ENCODE results near the gene DCXR. TPM values are rescaled to one million over a fixed set of nuclear protein-coding genes. Genes with fewer than 3 reads are reported as not detected.

DCXR gene
- total and polyA plus RNA-seq, 2 of the 13 experiments (the other 11 are each of a cell fraction or from before 2014, with no cell fraction given), result 287 to 311 TPM

DNA sequence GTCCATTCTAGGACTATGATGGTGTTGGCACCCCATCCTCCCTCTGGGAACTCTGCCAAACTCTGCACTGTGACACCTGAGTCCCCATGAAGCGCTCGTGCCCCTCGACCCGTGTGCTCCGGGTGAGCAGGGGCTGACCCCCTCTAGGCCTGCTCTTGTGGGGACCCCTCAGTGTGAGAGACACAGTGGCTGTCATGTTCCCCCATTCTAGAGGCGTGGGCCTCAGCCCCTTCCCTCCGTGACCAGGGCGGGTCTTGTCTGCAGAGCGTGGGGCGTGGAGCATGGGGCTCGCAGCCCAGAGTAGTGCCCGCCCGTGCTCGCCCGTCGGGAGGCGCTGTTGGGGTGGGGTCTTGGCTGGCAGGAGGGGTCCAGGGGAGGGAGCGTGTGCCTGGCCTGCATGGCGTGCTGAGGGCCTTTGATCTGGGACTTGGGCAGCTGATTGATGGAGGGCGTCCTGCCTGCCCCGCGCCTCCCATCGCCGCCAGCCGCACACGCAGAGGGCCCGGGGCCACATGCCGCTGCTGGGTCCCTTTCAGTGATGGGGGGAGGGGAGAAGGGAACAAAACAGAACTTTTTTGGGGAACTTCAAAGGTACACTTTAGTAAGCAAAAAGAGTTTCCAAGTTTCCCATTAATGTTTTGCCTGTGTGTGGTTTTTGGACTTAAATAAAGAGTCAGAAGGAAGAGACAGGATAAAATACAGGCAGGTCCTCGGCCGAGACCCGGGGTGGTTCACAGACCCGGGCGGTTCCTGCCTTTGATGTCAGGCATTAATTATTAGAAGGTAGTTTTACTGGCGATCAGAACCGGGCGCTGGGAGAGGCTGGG is 37.3 kb downstream of the DCXR start (continued):
- TF ChIP-seq ZNF687 (CRISPR knock-in tag; IDR thresholded peaks at IDR 0.05), result peak; percentile 78
- TF ChIP-seq ZBTB8A (CRISPR knock-in tag; IDR thresholded peaks at IDR 0.05; ENCODE audit: borderline replicate concordance, low read depth), result 0 out of 2 replicates have a peak, but pooled peaks have one; percentile 8
- peak; percentile 67 for TF ChIP-seq ARNT2 (CRISPR knock-in tag; IDR thresholded peaks at IDR 0.05; ENCODE audit: low read depth)
- TF ChIP-seq YY1 (IDR thresholded peaks at IDR 0.05; ENCODE audit: insufficient read depth, insufficient replicate concordance, low read depth, low read length), result peak; percentile 64
- TF ChIP-seq FIP1L1 (IDR thresholded peaks at IDR 0.05; ENCODE audit: borderline replicate concordance, insufficient read depth, low read depth, low read length), result peak; percentile 87; the same call in 1 of the 2 replicates
- TF ChIP-seq ZNF337 (CRISPR knock-in tag; IDR thresholded peaks at IDR 0.05; ENCODE audit: borderline replicate concordance, low read depth), result no peak
- TF ChIP-seq ZNF160 (CRISPR knock-in tag; IDR thresholded peaks at IDR 0.05), result peak; percentile 28; the same call in 1 of the 2 replicates
- 0 out of 2 replicates have a peak, but pooled peaks have one; percentile 73 for TF ChIP-seq ZNF577 (CRISPR knock-in tag; IDR thresholded peaks at IDR 0.05; ENCODE audit: borderline replicate concordance, low read depth)
- peak; percentile 81 for TF ChIP-seq NFKB2 (CRISPR knock-in tag; IDR thresholded peaks at IDR 0.05; ENCODE audit: borderline replicate concordance)
- no peak for TF ChIP-seq ELF1 (CRISPR knock-in tag; IDR thresholded peaks at IDR 0.05)
- TF ChIP-seq ZFP90 (CRISPR knock-in tag; IDR thresholded peaks at IDR 0.05; ENCODE audit: borderline replicate concordance), result peak; percentile 95
- TF ChIP-seq, protein P1, sequence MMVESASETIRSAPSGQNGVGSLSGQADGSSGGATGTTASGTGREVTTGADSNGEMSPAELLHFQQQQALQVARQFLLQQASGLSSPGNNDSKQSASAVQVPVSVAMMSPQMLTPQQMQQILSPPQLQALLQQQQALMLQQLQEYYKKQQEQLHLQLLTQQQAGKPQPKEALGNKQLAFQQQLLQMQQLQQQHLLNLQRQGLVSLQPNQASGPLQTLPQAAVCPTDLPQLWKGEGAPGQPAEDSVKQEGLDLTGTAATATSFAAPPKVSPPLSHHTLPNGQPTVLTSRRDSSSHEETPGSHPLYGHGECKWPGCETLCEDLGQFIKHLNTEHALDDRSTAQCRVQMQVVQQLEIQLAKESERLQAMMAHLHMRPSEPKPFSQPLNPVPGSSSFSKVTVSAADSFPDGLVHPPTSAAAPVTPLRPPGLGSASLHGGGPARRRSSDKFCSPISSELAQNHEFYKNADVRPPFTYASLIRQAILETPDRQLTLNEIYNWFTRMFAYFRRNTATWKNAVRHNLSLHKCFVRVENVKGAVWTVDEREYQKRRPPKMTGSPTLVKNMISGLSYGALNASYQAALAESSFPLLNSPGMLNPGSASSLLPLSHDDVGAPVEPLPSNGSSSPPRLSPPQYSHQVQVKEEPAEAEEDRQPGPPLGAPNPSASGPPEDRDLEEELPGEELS (CRISPR knock-in tag; IDR thresholded peaks at IDR 0.05), result no peak; the same call in 1 of the 2 replicates
- no peak for TF ChIP-seq MAF1 (CRISPR knock-in tag; IDR thresholded peaks at IDR 0.05; ENCODE audit: borderline replicate concordance)
- TF ChIP-seq MAZ (IDR thresholded peaks at IDR 0.05; ENCODE audit: borderline replicate concordance, low read depth, low read length), result peak; percentile 87
- peak; percentile 75 for TF ChIP-seq MAZ (CRISPR knock-in tag; IDR thresholded peaks at IDR 0.05; ENCODE audit: low read depth)
- TF ChIP-seq, protein P2, sequence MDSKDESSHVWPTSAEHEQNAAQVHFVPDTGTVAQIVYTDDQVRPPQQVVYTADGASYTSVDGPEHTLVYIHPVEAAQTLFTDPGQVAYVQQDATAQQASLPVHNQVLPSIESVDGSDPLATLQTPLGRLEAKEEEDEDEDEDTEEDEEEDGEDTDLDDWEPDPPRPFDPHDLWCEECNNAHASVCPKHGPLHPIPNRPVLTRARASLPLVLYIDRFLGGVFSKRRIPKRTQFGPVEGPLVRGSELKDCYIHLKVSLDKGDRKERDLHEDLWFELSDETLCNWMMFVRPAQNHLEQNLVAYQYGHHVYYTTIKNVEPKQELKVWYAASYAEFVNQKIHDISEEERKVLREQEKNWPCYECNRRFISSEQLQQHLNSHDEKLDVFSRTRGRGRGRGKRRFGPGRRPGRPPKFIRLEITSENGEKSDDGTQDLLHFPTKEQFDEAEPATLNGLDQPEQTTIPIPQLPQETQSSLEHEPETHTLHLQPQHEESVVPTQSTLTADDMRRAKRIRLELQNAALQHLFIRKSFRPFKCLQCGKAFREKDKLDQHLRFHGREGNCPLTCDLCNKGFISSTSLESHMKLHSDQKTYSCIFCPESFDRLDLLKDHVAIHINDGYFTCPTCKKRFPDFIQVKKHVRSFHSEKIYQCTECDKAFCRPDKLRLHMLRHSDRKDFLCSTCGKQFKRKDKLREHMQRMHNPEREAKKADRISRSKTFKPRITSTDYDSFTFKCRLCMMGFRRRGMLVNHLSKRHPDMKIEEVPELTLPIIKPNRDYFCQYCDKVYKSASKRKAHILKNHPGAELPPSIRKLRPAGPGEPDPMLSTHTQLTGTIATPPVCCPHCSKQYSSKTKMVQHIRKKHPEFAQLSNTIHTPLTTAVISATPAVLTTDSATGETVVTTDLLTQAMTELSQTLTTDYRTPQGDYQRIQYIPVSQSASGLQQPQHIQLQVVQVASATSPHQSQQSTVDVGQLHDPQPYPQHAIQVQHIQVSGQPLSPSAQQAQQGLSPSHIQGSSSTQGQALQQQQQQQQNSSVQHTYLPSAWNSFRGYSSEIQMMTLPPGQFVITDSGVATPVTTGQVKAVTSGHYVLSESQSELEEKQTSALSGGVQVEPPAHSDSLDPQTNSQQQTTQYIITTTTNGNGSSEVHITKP (CRISPR knock-in tag; IDR thresholded peaks at IDR 0.05; ENCODE audit: low read depth), result 0 out of 2 replicates have a peak, but pooled peaks have one; percentile 4
- TF ChIP-seq BRCA1 (CRISPR knock-in tag; IDR thresholded peaks at IDR 0.05), result no peak
- TF ChIP-seq MYC (CRISPR knock-in tag; IDR thresholded peaks at IDR 0.05; ENCODE audit: borderline replicate concordance), result peak; percentile 38
